Cardiac muscle cell (in vitro differentiated cells and primary cell): Measurements from ENCODE around the gene SLC1A2. TPM values are rescaled to one million over a fixed set of nuclear protein-coding genes. Genes with fewer than 3 reads are reported as not detected.

Source experiments
- DNase-seq, 2 donors: peaks; one replicate each; pipeline versions ENCODE4 v3.0.0 to v3.0.0-alpha.2; 2010 to 2017; ENCODE audit warnings: low read depth in 1 of 2, low spot score in 1 of 2
- H3K27ac ChIP-seq: fragments of 200-600 bp; sonication (generic); 2 replicates; pipeline ENCODE4 v1.5.1; 2016
- H3K27me3 ChIP-seq: fragments of 200-600 bp; sonication (generic); 2 replicates; pipeline ENCODE4 v1.6.0; 2016; ENCODE audit warnings: control low read depth
- H3K36me3 ChIP-seq: fragments of 200-600 bp; sonication (generic); 2 replicates; pipeline ENCODE4 v1.5.1; 2016; ENCODE audit warnings: control low read depth
- H3K4me1 ChIP-seq: fragments of 200-600 bp; sonication (generic); 2 replicates; pipeline ENCODE4 v1.8.1; 2017; ENCODE audit warnings: low read depth, mild to moderate bottlenecking, mixed run types
- H3K4me3 ChIP-seq: fragments of 200-600 bp; sonication (generic); 2 replicates; pipeline ENCODE4 v1.5.1; 2016; ENCODE audit warnings: mild to moderate bottlenecking
- H3K9me3 ChIP-seq: fragments of 200-600 bp; sonication (generic); 2 replicates; pipeline ENCODE4 v1.5.1; 2017; ENCODE audit warnings: low read depth, mild to moderate bottlenecking, control low read depth
- polyA plus RNA-seq: library from polyadenylated mRNA; unstranded; fragments of >200 nt; fragmentation: Nextera tagmentation; extraction: Ambion mirVana; gene quantifications from 2 replicates; pipeline ENCODE4 v1.2.1, GENCODE V29; 2016
- total RNA-seq: library from RNA; depleted of rRNA; stranded (reverse); fragments of >200 nt; gene quantifications from 2 replicates; pipeline ENCODE4 v1.2.3, GENCODE V29; 2016
- TF ChIP-seq, protein P1 (sequence below): IDR thresholded peaks from 2 replicates; pipeline ENCODE4 v1.5.1; 2012; ENCODE audit warnings: low read depth, mild to moderate bottlenecking, low read length

SLC1A2 gene
- total RNA-seq (0.92 and 1.3 TPM in 2 replicates), polyA plus RNA-seq (0.76 and 1.4 TPM in 2 replicates)

DNA sequence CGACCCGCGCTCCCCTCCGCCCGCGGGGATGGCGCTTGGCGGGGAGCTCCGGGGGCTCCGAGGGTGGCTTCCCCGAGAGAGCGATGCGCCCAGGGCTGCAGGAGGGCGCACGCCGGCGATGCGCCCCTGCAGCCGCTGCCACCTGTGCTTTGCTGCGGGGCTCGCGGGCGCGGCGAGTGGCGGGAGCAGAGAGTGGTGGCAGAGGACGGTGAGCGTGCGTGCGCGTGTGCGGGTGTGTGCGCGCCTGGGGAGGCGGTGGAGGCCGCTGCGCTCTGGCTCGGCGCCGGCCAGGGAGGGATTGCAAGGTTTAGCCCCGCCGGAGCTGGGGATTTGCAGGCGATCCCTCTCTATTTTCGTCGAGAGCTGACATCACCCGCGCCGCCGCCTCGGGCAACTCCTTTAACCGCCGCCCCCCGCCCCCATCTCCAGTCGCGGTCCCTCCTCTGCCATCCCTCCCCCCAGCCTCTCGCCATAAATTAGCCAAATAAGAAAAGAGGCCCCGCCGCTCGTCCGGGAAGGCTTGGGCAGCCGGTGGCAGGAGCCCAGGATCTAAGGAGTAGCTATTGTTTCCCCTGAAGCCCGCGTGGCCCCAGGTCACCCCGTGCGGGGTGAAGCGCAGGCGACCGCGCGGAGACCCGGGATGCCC is at the start of gene SLC1A2:
TSS of gene SLC1A2 (minus strand) at position 375 of the 646 bp plus-strand sequence. CDS start 592 bp downstream, outside the sequence.
- H3K4me3 ChIP-seq = peak within 1 kb of the TSS; percentile 50
- TF ChIP-seq, protein P1, sequence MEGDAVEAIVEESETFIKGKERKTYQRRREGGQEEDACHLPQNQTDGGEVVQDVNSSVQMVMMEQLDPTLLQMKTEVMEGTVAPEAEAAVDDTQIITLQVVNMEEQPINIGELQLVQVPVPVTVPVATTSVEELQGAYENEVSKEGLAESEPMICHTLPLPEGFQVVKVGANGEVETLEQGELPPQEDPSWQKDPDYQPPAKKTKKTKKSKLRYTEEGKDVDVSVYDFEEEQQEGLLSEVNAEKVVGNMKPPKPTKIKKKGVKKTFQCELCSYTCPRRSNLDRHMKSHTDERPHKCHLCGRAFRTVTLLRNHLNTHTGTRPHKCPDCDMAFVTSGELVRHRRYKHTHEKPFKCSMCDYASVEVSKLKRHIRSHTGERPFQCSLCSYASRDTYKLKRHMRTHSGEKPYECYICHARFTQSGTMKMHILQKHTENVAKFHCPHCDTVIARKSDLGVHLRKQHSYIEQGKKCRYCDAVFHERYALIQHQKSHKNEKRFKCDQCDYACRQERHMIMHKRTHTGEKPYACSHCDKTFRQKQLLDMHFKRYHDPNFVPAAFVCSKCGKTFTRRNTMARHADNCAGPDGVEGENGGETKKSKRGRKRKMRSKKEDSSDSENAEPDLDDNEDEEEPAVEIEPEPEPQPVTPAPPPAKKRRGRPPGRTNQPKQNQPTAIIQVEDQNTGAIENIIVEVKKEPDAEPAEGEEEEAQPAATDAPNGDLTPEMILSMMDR = no peak
- no peaks in the 10 kb centered on the region for H3K9me3 ChIP-seq
- peak; percentile 47 to 48 for DNase-seq
- peaks cover 100% of the 10 kb centered on the region for H3K27me3 ChIP-seq
- peaks cover 6% of the 10 kb centered on the region for H3K4me1 ChIP-seq
- H3K27ac ChIP-seq = no peak within 1 kb of the TSS
- H3K36me3 ChIP-seq = no peaks in the 10 kb centered on the region

DNA sequence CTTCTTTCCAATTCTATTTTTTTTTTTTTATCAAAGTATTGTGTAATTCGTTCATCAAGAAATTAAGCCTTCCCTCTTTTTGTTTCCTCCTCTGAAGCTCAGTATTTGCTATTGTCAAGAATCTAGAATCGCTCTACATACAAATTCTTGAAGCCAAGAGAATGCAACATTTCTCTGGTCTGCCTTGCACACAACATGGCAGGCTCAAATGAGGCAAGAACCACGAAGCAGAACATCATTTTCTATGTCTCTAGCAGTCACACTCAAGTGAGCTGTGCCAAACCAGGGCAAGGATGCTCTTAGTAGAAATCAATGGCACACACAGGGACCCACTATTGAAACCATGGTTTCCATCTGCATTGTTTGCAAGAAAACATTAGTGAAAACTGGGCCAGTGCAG is 46.7 kb upstream of the SLC1A2 start:
- TF ChIP-seq, protein P1 = no peak
- H3K36me3 ChIP-seq = no peaks in the 10 kb centered on the region

DNA sequence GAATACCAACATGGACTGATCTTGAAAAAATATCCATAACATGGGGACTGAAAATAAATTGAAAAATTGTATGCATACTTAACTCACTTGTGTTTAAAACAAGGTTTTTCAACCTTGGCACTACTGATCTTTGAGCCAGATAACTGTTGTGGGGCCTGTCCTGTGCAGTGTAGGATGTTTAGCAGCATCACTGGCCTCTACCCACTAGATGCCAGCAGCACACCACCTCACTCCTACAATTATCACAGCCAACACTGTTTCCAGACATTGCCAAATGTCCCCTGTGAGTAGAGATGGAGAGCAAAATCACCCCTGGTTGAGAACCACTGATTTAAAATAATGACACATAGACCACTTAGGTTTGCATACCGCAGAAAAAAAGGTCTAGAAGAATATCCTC is 45.0 kb upstream of the SLC1A2 start:
- TF ChIP-seq, protein P1 = no peak
- Histone ChIP-seq H3K9me3 (no peaks in the 10 kb centered on the region), H3K27ac (no peak overlapping the region), H3K36me3 (no peaks in the 10 kb centered on the region), H3K4me1 (no peaks in the 10 kb centered on the region), H3K4me3 (no peak overlapping the region), H3K27me3 (no peaks in the 10 kb centered on the region)
- no peak for DNase-seq

More for the DNA sequence above, 46.7 kb upstream of the SLC1A2 start:
- Histone ChIP-seq H3K4me1 (no peaks in the 10 kb centered on the region), H3K27me3 (no peaks in the 10 kb centered on the region), H3K4me3 (no peak overlapping the region), H3K9me3 (no peaks in the 10 kb centered on the region), H3K27ac (no peak overlapping the region)
- no peak for DNase-seq

DNA sequence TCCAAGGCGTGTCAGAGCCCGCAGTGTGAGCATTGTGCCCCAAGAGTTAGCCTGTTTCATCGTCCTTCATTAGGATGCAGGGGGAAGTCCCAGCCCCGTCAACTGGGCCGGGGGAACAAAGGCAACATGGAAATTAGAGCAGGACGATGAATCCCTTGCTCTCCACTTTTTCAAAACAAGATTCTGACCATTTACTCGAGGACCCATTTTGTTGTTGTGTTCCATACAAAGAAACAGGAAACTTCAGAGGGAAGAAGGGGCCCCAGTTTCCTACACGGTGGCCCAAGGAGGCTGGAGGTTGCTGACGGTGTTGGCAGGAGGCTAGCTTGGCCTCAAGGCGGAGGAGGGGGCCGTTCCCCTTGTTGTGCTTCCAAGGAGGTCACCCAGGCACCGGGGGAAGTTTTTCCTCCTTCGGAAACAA is 44.0 kb upstream of the SLC1A2 start:
- no peaks in the 10 kb centered on the region for H3K4me1 ChIP-seq
- H3K27me3 ChIP-seq = no peaks in the 10 kb centered on the region
- no peak overlapping the region for H3K4me3 ChIP-seq
- no peak for DNase-seq
- no peaks in the 10 kb centered on the region for H3K36me3 ChIP-seq
- TF ChIP-seq, protein P1 = no peak
- no peaks in the 10 kb centered on the region for H3K9me3 ChIP-seq
- H3K27ac ChIP-seq = no peak overlapping the region

DNA sequence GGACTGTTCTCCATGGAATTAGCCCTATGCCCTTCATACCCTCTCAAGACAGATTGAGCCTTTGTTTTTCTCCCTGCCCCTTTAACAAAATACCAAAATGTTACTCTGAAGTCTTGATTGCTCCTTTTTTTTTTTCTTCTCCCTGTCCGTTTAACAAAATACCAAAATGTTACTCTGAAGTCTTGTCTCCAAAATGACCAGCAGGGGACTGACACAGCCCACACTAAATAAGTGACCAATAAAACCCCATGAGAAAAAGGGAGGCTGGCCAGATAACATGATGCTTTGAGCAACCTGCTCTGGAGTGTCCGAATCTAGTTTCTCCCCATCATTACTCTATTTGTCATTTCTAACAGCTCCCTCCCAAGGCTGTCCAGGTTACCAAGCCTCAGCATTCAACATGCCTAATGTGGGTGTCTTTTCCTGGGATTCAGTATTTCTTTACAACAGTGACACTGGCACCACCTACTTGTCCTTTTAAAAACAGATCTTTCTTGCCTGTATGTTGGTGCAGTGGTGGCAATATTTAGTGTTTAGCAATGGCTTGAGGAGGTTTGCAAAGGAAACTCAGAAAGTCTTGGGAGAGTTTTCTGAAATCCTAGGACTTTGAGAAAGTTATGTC is 42.7 kb upstream of the SLC1A2 start:
- no peaks in the 10 kb centered on the region for H3K9me3 ChIP-seq
- H3K36me3 ChIP-seq = no peaks in the 10 kb centered on the region
- TF ChIP-seq, protein P1 = no peak
- DNase-seq = no peak
- no peaks in the 10 kb centered on the region for H3K27me3 ChIP-seq
- no peak overlapping the region for H3K27ac ChIP-seq
- no peaks in the 10 kb centered on the region for H3K4me1 ChIP-seq
- H3K4me3 ChIP-seq = no peak overlapping the region
